ENCODE measurements around the gene PREX1. TPM values are rescaled to one million over a fixed set of nuclear protein-coding genes. Genes with fewer than 3 reads are reported as not detected.

The PREX1 gene
- total RNA-seq, 4 donors from 2014 or later, result 7.5 to 10.9 (median 9.1) TPM

GRCh38 chr20:48716086-48716485 is 111.7 kb downstream of the PREX1 start:
- in situ Hi-C loops (cut with MboI; ENCODE audit: low sequenced_read_pairs in 4 of 4) (no loop called here), intact Hi-C loops (cut with DNase I; ENCODE audit: low total_unique reads) (no loop called here)
- peaks cover 0 to 2% of the 10 kb centered on the region in 2 donors for H3K4me1 ChIP-seq
- H3K9me3 ChIP-seq, result no peaks in the 10 kb centered on the region
- H3K27me3 ChIP-seq, result no peaks in the 10 kb centered on the region
- no peak for DNase-seq
- H3K4me3 ChIP-seq, result no peak overlapping the region
- no peak for TF ChIP-seq POLR2A (IDR thresholded peaks at IDR 0.05)
- no peak for TF ChIP-seq CTCF (IDR thresholded peaks at IDR 0.05 in 4 of 5, conservative IDR thresholded peaks at IDR 0.05 in 1 of 5)
- ATAC-seq, result no peak
- no peak overlapping the region for H3K27ac ChIP-seq
- no peaks in the 10 kb centered on the region for H3K36me3 ChIP-seq

GRCh38 chr20:48714764-48715163 is 113.0 kb downstream of the PREX1 start:
- DNase-seq, result no peak
- in situ Hi-C loops (cut with MboI; ENCODE audit: low sequenced_read_pairs in 4 of 4), result no loop called here
- no peak overlapping the region for H3K27ac ChIP-seq
- no peaks in the 10 kb centered on the region for H3K27me3 ChIP-seq
- H3K4me1 ChIP-seq, result no peaks in the 10 kb centered on the region
- H3K4me3 ChIP-seq, result no peak overlapping the region
- intact Hi-C loops (cut with DNase I; ENCODE audit: low total_unique reads), result no loop called here
- no peaks in the 10 kb centered on the region for H3K9me3 ChIP-seq
- no peak for TF ChIP-seq POLR2A (IDR thresholded peaks at IDR 0.05)
- TF ChIP-seq CTCF (IDR thresholded peaks at IDR 0.05 in 4 of 5, conservative IDR thresholded peaks at IDR 0.05 in 1 of 5), result no peak
- H3K36me3 ChIP-seq, result no peaks in the 10 kb centered on the region
- ATAC-seq, result no peak

- H3K4me3 ChIP-seq, result no peak overlapping the region
- in situ Hi-C loops (cut with MboI; ENCODE audit: low sequenced_read_pairs in 4 of 4), result no loop called here
Observed at GRCh38 chr20:48711696-48712464, 115.9 kb downstream of the PREX1 start.

GRCh38 chr20:48711044-48711428 is 116.8 kb downstream of the PREX1 start:
- in situ Hi-C loops (cut with MboI; ENCODE audit: low sequenced_read_pairs in 4 of 4), result no loop called here
- H3K4me1 ChIP-seq, result peaks cover 0 to 16% of the 10 kb centered on the region in 2 donors

More at GRCh38 chr20:48711696-48712464, 115.9 kb downstream of the PREX1 start:
- H3K4me1 ChIP-seq, result peaks cover 0 to 8% of the 10 kb centered on the region in 2 donors
- no peaks in the 10 kb centered on the region for H3K9me3 ChIP-seq
- H3K27ac ChIP-seq, result no peak overlapping the region
- TF ChIP-seq CTCF (IDR thresholded peaks at IDR 0.05 in 4 of 5, conservative IDR thresholded peaks at IDR 0.05 in 1 of 5), result no peak
- no peak for TF ChIP-seq POLR2A (IDR thresholded peaks at IDR 0.05)
- ATAC-seq (no peak), DNase-seq (no peak)
- no peaks in the 10 kb centered on the region for H3K27me3 ChIP-seq
- intact Hi-C loops (cut with DNase I; ENCODE audit: low total_unique reads), result no loop called here
- H3K36me3 ChIP-seq, result no peaks in the 10 kb centered on the region

More at GRCh38 chr20:48711044-48711428, 116.8 kb downstream of the PREX1 start:
- no peak for TF ChIP-seq POLR2A (IDR thresholded peaks at IDR 0.05)
- TF ChIP-seq CTCF (IDR thresholded peaks at IDR 0.05 in 4 of 5, conservative IDR thresholded peaks at IDR 0.05 in 1 of 5), result no peak
- H3K4me3 ChIP-seq, result no peak overlapping the region
- no peak overlapping the region for H3K27ac ChIP-seq
- no peak for ATAC-seq
- H3K27me3 ChIP-seq, result no peaks in the 10 kb centered on the region
- intact Hi-C loops (cut with DNase I; ENCODE audit: low total_unique reads), result no loop called here
- no peaks in the 10 kb centered on the region for H3K9me3 ChIP-seq
- DNase-seq, result no peak
- no peaks in the 10 kb centered on the region for H3K36me3 ChIP-seq

Measured in gastrocnemius medialis (tissue), 4 donors.